Right lobe of liver (tissue), 6 donors: ENCODE results near the gene HIF1A. TPM values are rescaled to one million over a fixed set of nuclear protein-coding genes. Genes with fewer than 3 reads are reported as not detected.

ENCODE experiments used
- ATAC-seq, 4 donors: fragments of 200-7000 bp; cut with Tn5 transposase; one replicate each; pipeline ENCODE4 v1.9.1; 2020; ENCODE audit warnings: mild to moderate bottlenecking in 4 of 4, moderate library complexity in 4 of 4
- DNase-seq, 3 donors: peaks; one replicate each; pipeline ENCODE4 v3.0.0-alpha.2; 2020
- H3K27ac ChIP-seq, 3 donors: fragments of 200-600 bp; one replicate each; pipeline ENCODE4 v1.8.0; 2022
- H3K27me3 ChIP-seq, 2 donors: fragments of 200-600 bp; one replicate each; pipeline ENCODE4 v1.8.0; 2022
- H3K36me3 ChIP-seq, 4 donors: fragments of 200-600 bp; sonication (generic) in 1 of 4; one replicate each; pipeline versions ENCODE4 v1.5.1 to v1.8.0; 2017 to 2022; ENCODE audit warnings: control low read depth in 1 of 4
- H3K4me1 ChIP-seq, 4 donors: fragments of 200-600 bp; sonication (generic) in 1 of 4; one replicate each; pipeline versions ENCODE4 v1.5.1 to v1.8.0; 2017 to 2022; ENCODE audit warnings: control low read depth in 1 of 4
- H3K4me3 ChIP-seq, 3 donors: fragments of 200-600 bp; one replicate each; pipeline ENCODE4 v1.8.0; 2022
- H3K9me3 ChIP-seq, 4 donors: fragments of 200-600 bp; sonication (generic) in 1 of 4; one replicate each; pipeline versions ENCODE4 v1.5.1 to v1.8.0; 2017 to 2022; ENCODE audit warnings: control low read depth in 1 of 4
- CTCF ChIP-seq, 4 donors: fragments of 200-600 bp in 3 of 4; fragments of 450-650 bp in 1 of 4; IDR thresholded peaks; one replicate each; pipeline versions ENCODE4 v1.5.1 to v1.8.0; 2016 to 2022; ENCODE audit warnings: antibody characterized with exemption in 4 of 4, mild to moderate bottlenecking in 2 of 4
- POLR2A ChIP-seq: fragments of 450-650 bp; IDR thresholded peaks from one replicate; pipeline ENCODE4 v1.6.1; 2017; ENCODE audit warnings: antibody characterized with exemption, mild to moderate bottlenecking
- WGBS: methylation state at CpG from one replicate; pipeline ENCODE4 v1.1.6; 2018; ENCODE audit warnings: low coverage, low lambda C conversion rate; ENCODE audit not compliant: insufficient coverage; ENCODE audit errors: missing lambda C conversion rate; 5-methylcytosine and 5-hydroxymethylcytosine counted together
- intact Hi-C, 2 donors: fragments of 100-400 bp; cut with DNase I; formaldehyde crosslinking; loops; one replicate each; pipeline versions ENCODE4 v1.11.2 to v1.14.1; 2022
- total RNA-seq, 6 experiments: library from RNA; depleted of rRNA in 2 of 6; stranded (reverse); fragments of >200 nt in 2 of 6; fragmentation: NEBNext Ultra II Directional in 3 of 6; extraction: Animal tissue kit (Norgen Biotek cat#: 25700) in 3 of 6; gene quantifications; one replicate each; pipeline versions ENCODE4 v1.1.0 to v1.2.4, GENCODE V29; 2016 to 2023
- donor health status: DM: no; HTN: yes; CAD: no.
- donor health status: DM: no; HTN: no; CAD: no.
- donor health status: DM: no; HTN: no; CAD: no.
- donor health status: DM: no; HTN: yes; CAD: no.
- donor health status: DM: no; HTN: yes; CAD: no.

Gene HIF1A
- total RNA-seq, 6 experiments from 2014 or later, result 15.9 to 117 (median 31.9) TPM

- TF ChIP-seq CTCF (IDR thresholded peaks at IDR 0.05) (no peak), POLR2A (no peak)
- no peaks in the 10 kb centered on the region for H3K9me3 ChIP-seq
- no peaks in the 10 kb centered on the region for H3K27me3 ChIP-seq
- H3K27ac ChIP-seq, result no peak overlapping the region
- H3K4me1 ChIP-seq, result no peaks in the 10 kb centered on the region
- no peak for DNase-seq
- H3K4me3 ChIP-seq, result no peak overlapping the region
- intact Hi-C loops, result no loop called here
- whole genome bisulfite sequencing, result 72% methylated on average over 4 of the region's 4 CpGs
- H3K36me3 ChIP-seq, result no peaks in the 10 kb centered on the region
- no peak for ATAC-seq
These were observed 46.0 kb upstream of the HIF1A start for GRCh38 chr14:61649283-61649682.

GRCh38 chr14:61651355-61651754, 44.0 kb upstream of the HIF1A start:
- Histone ChIP-seq H3K9me3 (no peaks in the 10 kb centered on the region), H3K36me3 (no peaks in the 10 kb centered on the region), H3K27ac (no peak overlapping the region), H3K4me3 (no peak overlapping the region), H3K4me1 (no peaks in the 10 kb centered on the region), H3K27me3 (no peaks in the 10 kb centered on the region)
- ATAC-seq (no peak), DNase-seq (no peak)
- TF ChIP-seq CTCF (IDR thresholded peaks at IDR 0.05) (no peak), POLR2A (no peak)
- intact Hi-C loops, result no loop called here
- 57% methylated on average over 3 of the region's 4 CpGs for WGBS

- H3K27ac ChIP-seq, result no peak overlapping the region
- TF ChIP-seq CTCF (IDR thresholded peaks at IDR 0.05), result no peak
- no peak for TF ChIP-seq POLR2A
- H3K9me3 ChIP-seq, result no peaks in the 10 kb centered on the region
- H3K4me3 ChIP-seq, result no peak overlapping the region
- no peaks in the 10 kb centered on the region for H3K4me1 ChIP-seq
- DNase-seq (no peak), ATAC-seq (no peak)
- no peaks in the 10 kb centered on the region for H3K36me3 ChIP-seq
- no peaks in the 10 kb centered on the region for H3K27me3 ChIP-seq
- intact Hi-C loops, result no loop called here
- 68% methylated on average over 5 of the region's 5 CpGs for WGBS
These were observed 42.6 kb upstream of the HIF1A start for GRCh38 chr14:61652526-61653262.

GRCh38 chr14:61653507-61653906, 41.8 kb upstream of the HIF1A start:
- WGBS, result 14% methylated on average over 6 of the region's 6 CpGs
- Histone ChIP-seq H3K27me3 (no peaks in the 10 kb centered on the region), H3K4me3 (no peak overlapping the region), H3K27ac (no peak overlapping the region), H3K36me3 (no peaks in the 10 kb centered on the region), H3K9me3 (no peaks in the 10 kb centered on the region), H3K4me1 (no peaks in the 10 kb centered on the region)
- ATAC-seq (peak; percentile 69 to 95 (median 89)), DNase-seq (peak in 2 of 3 donors; percentile 60 to 62)
- intact Hi-C loops, result no loop called here
- no peak for TF ChIP-seq POLR2A
- TF ChIP-seq CTCF (IDR thresholded peaks at IDR 0.05), result no peak
